Common myeloid progenitor, CD34-positive (primary cell): ENCODE measurements around the gene MCC.
A peak's percentile ranks its signal among the peaks of the same experiment; 100 is the strongest.

ENCODE experiments used
- CTCF ChIA-PET: fragments of 350-600 bp; sonication (Branson Sonifier 250); formaldehyde crosslinking; loops from one replicate; lab custom pipeline; 2021; ENCODE audit warnings: antibody characterized with exemption; lab: Charles Lee
- POLR2A ChIA-PET: fragments of 350-600 bp; sonication (Branson Sonifier 250); formaldehyde crosslinking; loops from one replicate; lab custom pipeline; 2021; ENCODE audit warnings: antibody characterized with exemption; lab: Charles Lee
- DNase-seq, 3 donors: peaks; one replicate each; pipeline versions ENCODE4 v3.0.0 to v3.0.0-alpha.2; 2013
- H3K27ac ChIP-seq, 2 experiments: 1 replicate in 1 of 2; 2 replicates in 1 of 2; pipeline ENCODE4 v1.7.0; 2013; ENCODE audit warnings: inconsistent platforms in 2 of 2, low read length in 2 of 2, mild to moderate bottlenecking in 2 of 2, low read depth in 1 of 2, moderate library complexity in 1 of 2; ENCODE audit not compliant: severe bottlenecking in 2 of 2, insufficient read depth in 1 of 2, poor library complexity in 1 of 2
- H3K27me3 ChIP-seq, 5 experiments: replicated peaks in 2 of 5; 1 replicate in 3 of 5; 2 replicates in 2 of 5; pipeline versions ENCODE4 v1.6.1 to v1.7.0; 2013; ENCODE audit warnings: low read length in 4 of 5, mild to moderate bottlenecking in 2 of 5, moderate library complexity in 2 of 5, inconsistent platforms in 1 of 5; ENCODE audit not compliant: insufficient read depth in 5 of 5, control insufficient read depth in 4 of 5
- H3K36me3 ChIP-seq, 4 experiments: 1 replicate in 2 of 4; 2 replicates in 2 of 4; pipeline versions ENCODE4 v1.6.1 to v1.7.0; 2013; ENCODE audit warnings: low read length in 3 of 4, control low read depth in 1 of 4, mild to moderate bottlenecking in 1 of 4; ENCODE audit not compliant: control insufficient read depth in 4 of 4, insufficient read depth in 4 of 4
- H3K4me1 ChIP-seq, 4 experiments: 1 replicate in 3 of 4; 2 replicates in 1 of 4; pipeline versions ENCODE4 v1.6.1 to v1.7.1; 2013; ENCODE audit warnings: low read length in 3 of 4, mild to moderate bottlenecking in 3 of 4, control low read depth in 1 of 4, inconsistent platforms in 1 of 4, moderate library complexity in 1 of 4; ENCODE audit not compliant: control insufficient read depth in 4 of 4, insufficient read depth in 4 of 4; ENCODE audit errors: control extremely low read depth in 1 of 4
- H3K4me3 ChIP-seq, 7 experiments: 1 replicate in 4 of 7; 2 replicates in 3 of 7; pipeline versions ENCODE4 v1.5.1 to v1.7.0; 2013; ENCODE audit warnings: mild to moderate bottlenecking in 7 of 7, low read length in 6 of 7, moderate library complexity in 6 of 7, inconsistent platforms in 2 of 7, low read depth in 2 of 7, control low read depth in 1 of 7; ENCODE audit not compliant: insufficient read depth in 4 of 7, control insufficient read depth in 1 of 7; ENCODE audit errors: extremely low read depth in 1 of 7
- H3K9me3 ChIP-seq, 5 experiments: 1 replicate in 4 of 5; 2 replicates in 1 of 5; pipeline versions ENCODE4 v1.6.1 to v1.7.1; 2013; ENCODE audit warnings: low read length in 4 of 5, mild to moderate bottlenecking in 2 of 5, inconsistent platforms in 1 of 5, low read depth in 1 of 5, moderate library complexity in 1 of 5; ENCODE audit not compliant: control insufficient read depth in 4 of 5, insufficient read depth in 2 of 5; ENCODE audit errors: control extremely low read depth in 1 of 5
- WGBS: methylation state at CpG from one replicate; pipeline ENCODE4 v1.1.5; 2013; ENCODE audit not compliant: insufficient coverage; 5-methylcytosine and 5-hydroxymethylcytosine counted together

Gene MCC

GRCh38 chr5:113115061-113115460 is 373.2 kb downstream of the MCC start:
- ChIA-PET POLR2A (no interaction called here), CTCF (interaction anchor here (1.0 kb wide), 1 partner anchor 9 kb away, joined by 3 read pairs; no protein-coding TSS in a partner anchor)
- WGBS, result 100% methylated on average over 2 of the region's 8 CpGs
- H3K4me1 ChIP-seq, result no peaks in the 10 kb centered on the region
- peaks cover 0 to 7% (median 0%) of the 10 kb centered on the region in 5 experiments for H3K9me3 ChIP-seq
- H3K27me3 ChIP-seq, result peaks cover 0 to 10% (median 2%) of the 10 kb centered on the region in 5 experiments
- no peaks in the 10 kb centered on the region for H3K36me3 ChIP-seq
- H3K4me3 ChIP-seq, result no peak overlapping the region
- no peak for DNase-seq
- no peak overlapping the region for H3K27ac ChIP-seq

DNA sequence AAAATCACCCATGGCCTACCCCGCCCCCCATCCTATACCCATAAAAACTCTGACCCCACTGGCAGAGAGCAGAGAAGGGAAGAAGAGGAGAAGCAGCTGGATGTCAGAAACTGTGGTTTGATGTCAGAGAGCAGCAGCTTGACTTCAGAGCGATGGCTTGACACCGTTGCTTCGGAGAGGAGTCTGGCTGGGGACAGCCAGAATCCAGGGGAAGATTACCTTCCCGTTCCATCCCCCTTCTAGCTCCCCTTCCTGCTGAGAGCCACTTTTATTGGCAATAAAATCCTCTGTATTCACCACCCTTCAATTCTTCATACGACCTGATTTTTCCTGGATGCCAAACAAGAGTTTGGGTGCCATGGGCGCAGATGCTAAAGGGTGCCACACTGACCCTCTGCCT is 373.7 kb downstream of the MCC start:
- Histone ChIP-seq H3K4me1 (no peaks in the 10 kb centered on the region), H3K27ac (no peak overlapping the region), H3K36me3 (no peaks in the 10 kb centered on the region), H3K4me3 (no peak overlapping the region), H3K9me3 (peaks cover 0 to 7% (median 0%) of the 10 kb centered on the region in 5 experiments), H3K27me3 (peaks cover 0 to 9% (median 2%) of the 10 kb centered on the region in 5 experiments)
- WGBS, result 96% methylated on average over 6 of the region's 7 CpGs
- DNase-seq, result no peak
- CTCF ChIA-PET, result interaction anchor here (1.0 kb wide), 1 partner anchor 9 kb away, joined by 3 read pairs; no protein-coding TSS in a partner anchor
- POLR2A ChIA-PET, result no interaction called here

DNA sequence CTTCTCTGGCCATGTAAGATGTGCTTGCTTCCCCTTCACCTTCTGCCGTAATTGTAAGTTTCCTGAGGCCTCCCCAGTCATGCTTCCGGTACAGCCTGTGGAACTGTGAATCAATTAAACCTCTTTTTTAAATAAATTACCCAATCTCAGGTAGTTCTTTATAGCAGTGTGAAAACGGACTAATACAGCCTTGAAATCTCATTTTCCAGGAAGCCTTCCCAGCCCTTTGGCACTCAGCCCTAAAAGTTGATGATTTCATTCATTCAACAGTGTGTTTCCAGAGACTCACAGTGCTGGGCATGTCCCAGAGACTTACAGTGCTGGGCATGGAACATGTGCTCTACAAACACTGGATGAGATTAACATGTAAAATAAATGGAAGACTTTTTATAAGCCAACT is 375.8 kb downstream of the MCC start:
- WGBS, result 100% methylated on average over 3 of the region's 3 CpGs
- Histone ChIP-seq H3K4me1 (no peaks in the 10 kb centered on the region), H3K27ac (no peak overlapping the region), H3K36me3 (no peaks in the 10 kb centered on the region), H3K4me3 (no peak overlapping the region), H3K27me3 (peaks cover 0 to 4% (median 0%) of the 10 kb centered on the region in 5 experiments), H3K9me3 (peaks cover 0 to 7% (median 0%) of the 10 kb centered on the region in 5 experiments)
- DNase-seq, result no peak
- ChIA-PET CTCF (no interaction called here), POLR2A (no interaction called here)

GRCh38 chr5:113110117-113110516 is 378.1 kb downstream of the MCC start:
- Histone ChIP-seq H3K27ac (no peak overlapping the region), H3K36me3 (no peaks in the 10 kb centered on the region), H3K9me3 (peaks cover 0 to 7% (median 0%) of the 10 kb centered on the region in 5 experiments), H3K4me3 (no peak overlapping the region), H3K4me1 (no peaks in the 10 kb centered on the region), H3K27me3 (peaks cover 0 to 4% (median 0%) of the 10 kb centered on the region in 5 experiments)
- ChIA-PET CTCF (no interaction called here), POLR2A (no interaction called here)
- no peak for DNase-seq
- 95% methylated on average over 3 of the region's 6 CpGs for whole genome bisulfite sequencing

DNA sequence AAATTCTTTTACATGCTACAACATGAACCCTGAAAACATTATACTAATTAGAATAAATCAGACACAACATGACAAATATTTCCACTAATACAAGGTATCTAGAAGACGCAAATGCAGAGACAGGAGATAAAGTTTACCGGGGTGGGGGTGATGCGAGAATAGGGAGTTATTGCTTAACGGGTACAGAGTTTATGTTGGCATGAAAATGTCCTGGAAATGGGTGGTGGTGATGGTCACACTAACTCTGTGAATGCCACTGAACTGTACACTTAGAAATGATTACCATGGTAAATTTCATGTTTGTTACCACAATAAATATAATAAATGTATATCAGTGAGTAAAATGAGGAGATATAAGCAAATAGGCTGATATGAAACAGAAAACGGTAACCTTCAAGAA is 378.9 kb downstream of the MCC start:
- Histone ChIP-seq H3K27ac (no peak overlapping the region), H3K4me1 (no peaks in the 10 kb centered on the region), H3K9me3 (peaks cover 0 to under 1% (median 0%) of the 10 kb centered on the region in 5 experiments), H3K36me3 (no peaks in the 10 kb centered on the region), H3K27me3 (no peaks in the 10 kb centered on the region), H3K4me3 (no peak overlapping the region)
- 100% methylated on average over 1 of the region's 5 CpGs for WGBS
- POLR2A ChIA-PET, result no interaction called here
- CTCF ChIA-PET, result no interaction called here
- no peak for DNase-seq

GRCh38 chr5:113108485-113108884 is 379.8 kb downstream of the MCC start:
- Histone ChIP-seq H3K4me1 (no peaks in the 10 kb centered on the region), H3K27me3 (no peaks in the 10 kb centered on the region), H3K27ac (no peak overlapping the region), H3K4me3 (no peak overlapping the region), H3K9me3 (no peaks in the 10 kb centered on the region), H3K36me3 (no peaks in the 10 kb centered on the region)
- ChIA-PET CTCF (no interaction called here), POLR2A (no interaction called here)
- DNase-seq, result peak in 2 of 3 donors; percentile 6 to 7
- WGBS, result 100% methylated on average over 3 of the region's 5 CpGs

- H3K4me1 ChIP-seq, result no peaks in the 10 kb centered on the region
- no peaks in the 10 kb centered on the region for H3K9me3 ChIP-seq
- ChIA-PET POLR2A (no interaction called here), CTCF (no interaction called here)
- no peak overlapping the region for H3K27ac ChIP-seq
- no CpG with 5 or more reads among the region's 2 CpGs for WGBS
- H3K36me3 ChIP-seq, result no peaks in the 10 kb centered on the region
- H3K27me3 ChIP-seq, result no peaks in the 10 kb centered on the region
- no peak overlapping the region for H3K4me3 ChIP-seq
- DNase-seq, result no peak
These were observed 381.4 kb downstream of the MCC start for GRCh38 chr5:113106821-113107220.
